K562 (cell line): Measurements from ENCODE around the gene ART4. TPM values are rescaled to one million over a fixed set of nuclear protein-coding genes. Genes with fewer than 3 reads are reported as not detected.
A peak's percentile ranks its signal among the peaks of the same experiment; 100 is the strongest.

Experiments used
- CHD2 ChIP-seq: IDR thresholded peaks from 2 replicates; pipeline ENCODE4 v1.6.1; 2011; ENCODE audit warnings: low read depth, low read length
- EHMT2 ChIP-seq: fragments of 450-650 bp; IDR thresholded peaks from 2 replicates; pipeline ENCODE4 v1.6.1; 2018; ENCODE audit warnings: antibody characterized with exemption
- GABPB2 ChIP-seq: fragments of 250-450 bp; sonication (Bioruptor Pico); conservative IDR thresholded peaks from 2 replicates; pipeline ENCODE4 v1.5.1; 2021; ENCODE audit warnings: mild to moderate bottlenecking
- GATAD2B ChIP-seq: fragments of 450-650 bp; IDR thresholded peaks from 2 replicates; pipeline ENCODE4 v1.6.1; 2017; ENCODE audit warnings: mild to moderate bottlenecking, borderline replicate concordance
- HES1 ChIP-seq: fragments of 450-650 bp; IDR thresholded peaks from 2 replicates; pipeline ENCODE4 v1.6.1; 2016; ENCODE audit warnings: low read depth, mild to moderate bottlenecking, moderate library complexity
- ID3 ChIP-seq, 2 experiments: fragments of 250-450 bp in 1 of 2; fragments of 450-650 bp in 1 of 2; sonication (Bioruptor Pico) in 1 of 2; IDR thresholded peaks; 2 replicates each; pipeline versions ENCODE4 v1.6.1 to v1.8.0; 2016 to 2021; ENCODE audit warnings: mild to moderate bottlenecking in 2 of 2, moderate library complexity in 2 of 2, missing compliant biosample characterization in 1 of 2, missing genetic modification characterization in 1 of 2
- KAT8 ChIP-seq: fragments of 450-650 bp; IDR thresholded peaks from 2 replicates; pipeline ENCODE4 v1.6.1; 2016; ENCODE audit warnings: low read depth, mild to moderate bottlenecking
- MECOM ChIP-seq: fragments of 250-450 bp; sonication (Bioruptor Pico); IDR thresholded peaks from 2 replicates; pipeline ENCODE4 v1.8.0; 2022; ENCODE audit warnings: inconsistent platforms
- MIER1 ChIP-seq: fragments of 450-650 bp; IDR thresholded peaks from 2 replicates; pipeline ENCODE4 v1.6.1; 2016; ENCODE audit warnings: antibody characterized with exemption, mild to moderate bottlenecking, low read depth
- MTA1 ChIP-seq: fragments of 450-650 bp; IDR thresholded peaks from 2 replicates; pipeline ENCODE4 v1.6.1; 2017; ENCODE audit warnings: borderline replicate concordance
- MTA3 ChIP-seq: fragments of 450-650 bp; formaldehyde crosslinking; IDR thresholded peaks from 2 replicates; pipeline ENCODE4 v1.6.1; 2017; ENCODE audit warnings: mild to moderate bottlenecking, borderline replicate concordance
- NFE2 ChIP-seq: IDR thresholded peaks from 2 replicates; pipeline ENCODE4 v1.6.1; 2014; ENCODE audit warnings: antibody characterized with exemption, low read depth
- PHF21A ChIP-seq: fragments of 450-650 bp; IDR thresholded peaks from 2 replicates; pipeline ENCODE4 v1.6.1; 2017; ENCODE audit warnings: low read depth, borderline replicate concordance
- POLR2AphosphoS5 ChIP-seq: IDR thresholded peaks from 2 replicates; pipeline ENCODE4 v1.6.1; 2011; ENCODE audit warnings: mild to moderate bottlenecking, low read depth, low read length, moderate library complexity; ENCODE audit not compliant: control insufficient read depth, insufficient read depth
- PRPF4 ChIP-seq: fragments of 200-400 bp; formaldehyde crosslinking; IDR thresholded peaks from one replicate; pipeline ENCODE4 v1.6.1; 2017; ENCODE audit warnings: low read length, low read depth, mild to moderate bottlenecking; ENCODE audit not compliant: insufficient read depth, poor library complexity, severe bottlenecking
- SMARCB1 ChIP-seq: IDR thresholded peaks from 2 replicates; pipeline ENCODE4 v1.6.1; 2011; ENCODE audit warnings: improper control_type of control experiment, low read depth; ENCODE audit not compliant: insufficient read length
- TFAM ChIP-seq: fragments of 250-450 bp; sonication (Bioruptor Pico); conservative IDR thresholded peaks from 2 replicates; pipeline ENCODE4 v1.5.0; 2021; ENCODE audit warnings: mild to moderate bottlenecking, moderate library complexity
- TOE1 ChIP-seq, 2 experiments: fragments of 450-650 bp in 1 of 2; sonication (generic) in 1 of 2; formaldehyde crosslinking in 1 of 2; IDR thresholded peaks; 2 replicates each; pipeline versions ENCODE4 v1.7.1 to v1.8.0; 2016 to 2022; ENCODE audit warnings: borderline replicate concordance in 2 of 2, mild to moderate bottlenecking in 2 of 2, antibody characterized with exemption in 1 of 2, inconsistent platforms in 1 of 2, low read depth in 1 of 2, missing genetic modification reagents in 1 of 2, moderate library complexity in 1 of 2
- XRCC4 ChIP-seq: IDR thresholded peaks from one replicate; pipeline ENCODE4 v1.6.1; 2011; ENCODE audit not compliant: insufficient read depth, insufficient read length; ENCODE audit errors: extremely low read depth
- ZNF165 ChIP-seq: fragments of 250-450 bp; sonication (Bioruptor Pico); IDR thresholded peaks from 2 replicates; pipeline ENCODE4 v1.4.0; 2020; ENCODE audit warnings: borderline replicate concordance
- ZNF224 ChIP-seq: sonication (generic); formaldehyde crosslinking; IDR thresholded peaks from 2 replicates; pipeline ENCODE4 v1.8.0; 2022; ENCODE audit warnings: mild to moderate bottlenecking, missing genetic modification reagents
- ZNF644 ChIP-seq: fragments of 200-800 bp; sonication (Bioruptor generic); IDR thresholded peaks from 2 replicates; pipeline ENCODE4 v1.6.1; 2016; ENCODE audit warnings: low read depth, missing genetic modification characterization, missing compliant biosample characterization
- polyA plus RNA-seq, 8 experiments: library from polyadenylated mRNA; depleted of rRNA in 4 of 8; stranded (reverse) in 5 of 8; unstranded in 3 of 8; fragments of >200 nt; fragmentation: Nextera tagmentation in 2 of 8; fragmentation: Illumina TruSeq in 1 of 8; extraction: Ambion mirVana in 2 of 8; extraction: Trizol in 1 of 8; gene quantifications; 2 replicates each; pipeline versions ENCODE4 v1.2.1 to v1.2.3, GENCODE V29; 2011 to 2014; ENCODE audit warnings: inconsistent platforms in 1 of 8, missing spikeins in 1 of 8
- total RNA-seq, 7 experiments: library from RNA; depleted of rRNA in 6 of 7; stranded (reverse); fragments of >200 nt in 6 of 7; fragmentation: Illumina TruSeq in 2 of 7; extraction: Trizol in 2 of 7; gene quantifications; 2 replicates each; pipeline versions ENCODE4 v1.2.1 to v1.2.3, GENCODE V29; 2011 to 2021; ENCODE audit warnings: low replicate concordance in 1 of 7
- TF ChIP-seq, protein P1 (sequence below): fragments of 450-650 bp; IDR thresholded peaks from 2 replicates; pipeline ENCODE4 v1.6.1; 2017; ENCODE audit warnings: mild to moderate bottlenecking, moderate library complexity
- TF ChIP-seq, protein P2 (sequence below): fragments of 450-650 bp; IDR thresholded peaks from 2 replicates; pipeline ENCODE4 v1.6.1; 2016; ENCODE audit warnings: missing biosample characterization, missing genetic modification characterization
- TF ChIP-seq, protein P3 (sequence below): sonication (generic); IDR thresholded peaks from 2 replicates; pipeline ENCODE4 v1.6.1; 2016

Gene ART4
- total and polyA plus RNA-seq, 9 of the 15 experiments (the other 6 are each of a cell fraction or from before 2014, with no cell fraction given) = 0.07 TPM; not detected in 8

GRCh38 chr12:14843425-14843887 is at the start of gene ART4 (continued):
- TF ChIP-seq, protein P1, sequence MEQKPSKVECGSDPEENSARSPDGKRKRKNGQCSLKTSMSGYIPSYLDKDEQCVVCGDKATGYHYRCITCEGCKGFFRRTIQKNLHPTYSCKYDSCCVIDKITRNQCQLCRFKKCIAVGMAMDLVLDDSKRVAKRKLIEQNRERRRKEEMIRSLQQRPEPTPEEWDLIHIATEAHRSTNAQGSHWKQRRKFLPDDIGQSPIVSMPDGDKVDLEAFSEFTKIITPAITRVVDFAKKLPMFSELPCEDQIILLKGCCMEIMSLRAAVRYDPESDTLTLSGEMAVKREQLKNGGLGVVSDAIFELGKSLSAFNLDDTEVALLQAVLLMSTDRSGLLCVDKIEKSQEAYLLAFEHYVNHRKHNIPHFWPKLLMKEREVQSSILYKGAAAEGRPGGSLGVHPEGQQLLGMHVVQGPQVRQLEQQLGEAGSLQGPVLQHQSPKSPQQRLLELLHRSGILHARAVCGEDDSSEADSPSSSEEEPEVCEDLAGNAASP = no peak
- TF ChIP-seq HES1 (no peak), KAT8 (no peak), GABPB2 (no peak), NFE2 (no peak), MECOM (0 out of 2 replicates have a peak, but pooled peaks have one; percentile 28), MIER1 (peak; percentile 40; the same call in 1 of the 2 replicates), MTA1 (no peak), GATAD2B (no peak), ZNF224 (no peak), TFAM (CRISPR knock-in tag) (no peak), TOE1 (IDR thresholded peaks at IDR 0.05; ENCODE audit: borderline replicate concordance) (no peak), TOE1 (CRISPR knock-in tag; IDR thresholded peaks at IDR 0.05; ENCODE audit: borderline replicate concordance, low read depth) (no peak), ZNF165 (CRISPR knock-in tag) (no peak), EHMT2 (0 out of 2 replicates have a peak, but pooled peaks have one; percentile 15), MTA3 (0 out of 2 replicates have a peak, but pooled peaks have one; percentile 26), CHD2 (no peak), ID3 (CRISPR knock-in tag; IDR thresholded peaks at IDR 0.05) (no peak), ID3 (tag; IDR thresholded peaks at IDR 0.05) (no peak), PRPF4 (no peak), SMARCB1 (no peak), ZNF644 (tag) (0 out of 2 replicates have a peak, but pooled peaks have one; percentile 38), XRCC4 (no peak), PHF21A (no peak), POLR2AphosphoS5 (no peak)
- TF ChIP-seq, protein P2, sequence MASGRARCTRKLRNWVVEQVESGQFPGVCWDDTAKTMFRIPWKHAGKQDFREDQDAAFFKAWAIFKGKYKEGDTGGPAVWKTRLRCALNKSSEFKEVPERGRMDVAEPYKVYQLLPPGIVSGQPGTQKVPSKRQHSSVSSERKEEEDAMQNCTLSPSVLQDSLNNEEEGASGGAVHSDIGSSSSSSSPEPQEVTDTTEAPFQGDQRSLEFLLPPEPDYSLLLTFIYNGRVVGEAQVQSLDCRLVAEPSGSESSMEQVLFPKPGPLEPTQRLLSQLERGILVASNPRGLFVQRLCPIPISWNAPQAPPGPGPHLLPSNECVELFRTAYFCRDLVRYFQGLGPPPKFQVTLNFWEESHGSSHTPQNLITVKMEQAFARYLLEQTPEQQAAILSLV = no peak
- TF ChIP-seq, protein P3, sequence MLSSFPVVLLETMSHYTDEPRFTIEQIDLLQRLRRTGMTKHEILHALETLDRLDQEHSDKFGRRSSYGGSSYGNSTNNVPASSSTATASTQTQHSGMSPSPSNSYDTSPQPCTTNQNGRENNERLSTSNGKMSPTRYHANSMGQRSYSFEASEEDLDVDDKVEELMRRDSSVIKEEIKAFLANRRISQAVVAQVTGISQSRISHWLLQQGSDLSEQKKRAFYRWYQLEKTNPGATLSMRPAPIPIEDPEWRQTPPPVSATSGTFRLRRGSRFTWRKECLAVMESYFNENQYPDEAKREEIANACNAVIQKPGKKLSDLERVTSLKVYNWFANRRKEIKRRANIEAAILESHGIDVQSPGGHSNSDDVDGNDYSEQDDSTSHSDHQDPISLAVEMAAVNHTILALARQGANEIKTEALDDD = no peak
